HG03196 (cell line): ENCODE data around the gene PRDM15.

Experiments used
- ATAC-seq: cut with Tn5 transposase; IDR thresholded peaks from one replicate; pipeline ENCODE4 v1.9.1; 2021; ENCODE audit not compliant: unreplicated experiment

The PRDM15 gene

DNA sequence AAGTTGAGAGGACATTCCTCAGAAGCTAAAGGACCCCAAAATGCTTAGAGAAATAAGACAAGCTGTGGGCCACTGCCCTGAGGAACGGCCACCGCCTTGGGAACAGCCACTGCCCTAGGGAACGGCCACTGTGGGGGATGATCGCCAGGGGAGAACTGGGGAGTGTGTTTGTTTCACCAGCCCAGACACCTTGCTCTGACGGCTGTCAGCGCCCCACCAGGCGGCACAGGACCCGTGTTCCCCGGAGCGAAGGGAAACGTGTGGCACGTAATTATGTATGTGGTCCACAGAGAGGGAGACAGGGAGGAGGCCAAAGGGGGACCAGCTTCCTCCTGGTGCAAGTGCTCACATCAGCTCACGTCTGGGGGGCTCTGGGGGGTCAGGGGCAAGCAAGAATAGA, 66.5 kb downstream of the PRDM15 start:
- ATAC-seq: no peak

DNA sequence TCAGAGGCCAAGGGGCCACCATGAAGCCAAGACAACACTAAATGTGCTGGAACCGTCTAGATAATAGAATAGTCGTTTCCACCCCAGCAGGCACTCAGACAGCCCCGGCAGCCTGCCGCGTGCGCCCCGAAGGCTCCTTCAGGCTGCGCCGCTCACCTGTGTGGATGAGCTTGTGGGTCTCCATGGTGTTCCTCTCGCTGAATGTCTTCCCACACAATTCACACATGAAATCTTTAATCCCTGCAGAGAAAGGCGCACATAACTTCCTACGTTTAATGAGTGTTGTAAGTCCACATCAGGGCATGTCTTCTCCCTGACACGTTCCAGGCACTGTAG, 68.6 kb downstream of the PRDM15 start:
- no peak for ATAC-seq

DNA sequence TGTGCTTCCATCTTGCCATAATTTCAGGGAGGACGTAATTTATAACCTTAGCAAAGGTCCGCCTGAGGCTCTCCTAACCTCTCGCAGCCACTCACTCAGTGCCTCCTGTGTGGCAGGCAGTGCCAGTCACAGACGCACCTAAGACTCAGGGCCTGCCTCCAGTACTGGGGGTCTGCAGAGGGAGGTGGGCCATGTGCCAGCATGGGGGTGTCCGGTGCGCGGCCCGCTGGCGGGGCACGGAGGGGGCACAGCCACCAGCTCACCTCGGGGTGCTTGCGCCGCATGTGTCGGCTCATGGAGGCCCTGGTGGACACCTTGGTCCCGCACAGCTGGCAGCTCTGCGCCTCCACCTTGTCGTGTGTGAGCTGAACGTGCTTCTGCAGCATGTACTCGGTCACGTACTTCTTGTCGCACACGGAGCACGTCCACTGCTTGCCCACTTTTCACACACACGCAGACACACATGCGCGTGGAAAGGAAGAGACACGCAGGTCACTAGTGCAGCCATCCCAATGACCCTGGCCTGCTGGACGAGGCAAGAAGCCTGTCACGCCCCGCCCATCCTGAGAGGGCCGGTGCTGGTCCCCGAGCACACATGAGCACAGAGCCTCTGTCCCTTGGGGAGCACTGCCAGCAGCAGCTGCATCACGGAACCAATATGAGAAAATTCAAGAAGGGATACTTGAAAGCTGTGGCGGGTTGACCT, 69.1 kb downstream of the PRDM15 start:
- ATAC-seq: no peak

DNA sequence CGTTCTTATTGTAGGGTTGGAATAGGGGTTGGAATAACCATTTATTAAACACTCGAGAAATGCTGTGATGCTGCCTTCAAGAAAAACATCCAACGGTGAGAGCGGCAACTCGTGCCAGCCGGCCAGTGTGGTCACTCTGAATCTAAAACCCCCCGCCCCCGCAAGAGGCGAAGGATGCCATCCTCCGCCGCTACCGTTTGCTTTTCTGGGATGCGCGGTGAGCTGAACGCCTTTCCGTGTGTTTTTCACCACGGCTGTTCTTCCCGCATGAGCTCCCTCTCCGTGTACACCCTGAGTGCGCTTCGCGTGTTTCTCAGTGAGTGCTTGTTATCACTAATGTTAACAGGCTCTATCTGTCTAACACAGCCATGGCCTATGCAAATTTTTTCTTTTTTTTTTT, 70.3 kb downstream of the PRDM15 start:
- no peak for ATAC-seq

DNA sequence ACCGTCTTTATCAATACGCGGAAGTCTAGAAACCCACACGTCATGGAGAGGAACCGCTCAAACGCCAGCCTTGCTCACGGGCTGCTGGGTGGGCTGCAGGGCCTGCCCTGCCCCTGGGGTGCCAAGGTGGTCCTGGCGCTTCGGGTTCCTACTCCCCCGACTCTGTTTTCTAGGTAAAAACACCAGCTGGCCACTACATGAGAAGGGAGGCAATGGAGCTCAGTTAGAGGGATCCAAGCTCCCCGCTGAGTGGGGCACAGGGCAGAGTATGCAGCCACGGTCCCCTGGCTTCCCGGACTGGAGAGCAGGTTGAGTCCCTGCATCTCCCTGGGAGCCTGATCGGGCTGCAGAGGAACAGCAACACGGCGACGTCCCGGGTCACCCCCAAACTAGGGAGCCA, 71.0 kb downstream of the PRDM15 start:
- ATAC-seq: no peak

DNA sequence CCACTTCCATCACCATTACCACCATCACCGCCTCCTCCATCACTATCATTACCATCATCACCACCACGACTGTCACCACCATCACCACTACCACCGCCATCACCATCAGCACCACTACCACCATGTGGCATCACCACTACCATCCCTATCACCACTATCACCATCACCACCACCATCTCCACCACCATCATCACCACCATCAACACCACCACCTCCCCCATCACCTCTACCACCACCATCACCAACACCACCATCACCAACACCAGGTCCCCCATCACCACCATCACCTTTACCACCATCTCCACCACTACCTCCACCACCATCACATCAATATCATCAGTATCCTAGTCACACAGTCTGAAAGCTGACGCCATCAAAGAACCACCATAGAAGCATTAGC, 72.4 kb downstream of the PRDM15 start:
- ATAC-seq: no peak

DNA sequence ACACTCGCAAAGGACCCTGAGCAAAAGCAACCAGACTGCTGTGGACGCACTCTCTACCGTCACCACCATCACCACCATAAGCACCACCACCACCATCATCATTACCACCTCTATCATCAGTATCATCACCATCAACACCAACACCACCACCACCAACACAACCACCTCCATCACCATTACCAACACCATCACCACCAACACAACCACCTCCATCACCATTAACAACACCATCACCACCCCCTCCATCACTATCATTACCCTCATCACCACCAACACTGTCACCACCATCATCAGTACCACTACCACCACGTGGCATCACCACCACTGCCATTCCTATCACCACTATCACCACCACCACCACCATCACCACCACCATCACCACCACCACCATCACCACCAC, 73.5 kb downstream of the PRDM15 start:
- no peak for ATAC-seq

DNA sequence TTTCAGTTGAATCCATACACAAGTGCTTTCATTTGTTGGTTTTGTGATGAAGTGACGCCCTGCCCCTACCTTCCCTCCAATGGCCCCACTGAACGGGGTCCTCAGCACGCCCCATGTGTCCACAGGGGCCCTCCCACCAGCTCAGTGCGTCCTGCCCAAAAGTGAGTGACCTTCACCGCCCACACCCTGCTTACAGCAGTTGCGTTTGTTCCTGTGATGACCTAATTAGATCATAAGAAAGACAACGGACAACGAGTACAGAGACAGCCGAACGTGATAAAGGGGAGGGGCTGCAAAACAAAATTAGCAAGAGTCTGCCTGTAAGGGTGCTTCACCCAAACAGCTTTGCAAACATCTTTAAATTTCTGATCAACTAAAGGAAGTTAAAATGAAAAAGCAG, 74.1 kb downstream of the PRDM15 start:
- no peak for ATAC-seq

DNA sequence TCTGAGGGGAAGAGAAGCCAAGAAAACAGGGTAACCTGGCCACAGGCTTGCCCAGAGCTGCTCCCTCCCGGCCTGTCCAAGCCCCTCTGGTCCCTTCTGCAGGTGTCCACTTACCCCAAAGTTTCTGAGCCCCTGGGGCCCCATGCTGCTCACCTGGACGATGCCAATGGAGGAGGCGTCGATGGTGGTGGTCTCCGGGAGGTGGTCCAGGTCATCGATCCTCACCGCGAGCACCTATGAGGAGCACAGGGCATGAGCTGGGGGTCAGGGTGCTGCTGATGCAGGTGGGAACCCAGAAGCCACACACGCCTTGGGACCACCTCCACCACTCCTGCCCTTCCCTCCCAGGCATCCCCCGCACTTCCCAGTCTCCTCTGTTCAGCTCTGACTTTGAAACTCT, 74.8 kb downstream of the PRDM15 start:
- ATAC-seq: no peak

DNA sequence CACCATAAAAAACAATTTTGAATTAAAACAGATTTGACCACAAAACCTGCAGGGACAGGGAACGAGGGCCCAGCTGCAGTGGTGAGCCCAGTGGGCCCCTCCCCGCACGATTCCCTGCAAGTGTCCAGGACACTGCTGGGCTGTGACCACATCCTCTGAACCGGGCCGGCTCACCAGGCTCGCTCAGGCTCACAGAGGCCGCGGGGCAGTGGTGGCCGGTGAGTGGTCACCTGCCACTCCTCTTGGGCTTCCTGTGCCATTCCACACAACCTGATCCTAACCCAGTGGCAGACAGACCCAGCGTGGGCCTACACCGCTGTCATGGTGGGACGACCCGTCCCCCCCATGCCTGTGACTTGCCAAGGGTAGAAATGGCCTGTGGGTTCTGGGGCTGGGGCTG, 75.8 kb downstream of the PRDM15 start:
- no peak for ATAC-seq

DNA sequence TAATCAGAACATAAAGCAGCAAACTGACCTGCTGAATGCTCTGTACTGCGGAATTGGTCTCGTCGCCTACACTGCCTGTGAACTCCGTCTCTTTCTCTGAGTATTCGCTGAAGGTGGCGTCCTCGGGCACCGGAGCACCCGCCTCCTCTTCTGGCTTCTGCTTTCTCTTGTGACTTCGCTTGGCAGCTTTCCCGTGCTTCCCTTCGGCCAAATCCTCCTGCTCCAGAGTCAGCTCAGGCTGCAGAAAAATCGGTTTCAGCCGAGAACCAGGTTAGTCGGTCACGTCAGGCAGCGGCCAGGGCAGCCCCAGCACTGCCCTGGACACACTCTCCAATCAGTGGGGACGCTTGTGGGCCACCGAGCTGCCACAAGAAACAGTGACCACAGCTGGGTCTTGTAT, 76.5 kb downstream of the PRDM15 start:
- no peak for ATAC-seq

DNA sequence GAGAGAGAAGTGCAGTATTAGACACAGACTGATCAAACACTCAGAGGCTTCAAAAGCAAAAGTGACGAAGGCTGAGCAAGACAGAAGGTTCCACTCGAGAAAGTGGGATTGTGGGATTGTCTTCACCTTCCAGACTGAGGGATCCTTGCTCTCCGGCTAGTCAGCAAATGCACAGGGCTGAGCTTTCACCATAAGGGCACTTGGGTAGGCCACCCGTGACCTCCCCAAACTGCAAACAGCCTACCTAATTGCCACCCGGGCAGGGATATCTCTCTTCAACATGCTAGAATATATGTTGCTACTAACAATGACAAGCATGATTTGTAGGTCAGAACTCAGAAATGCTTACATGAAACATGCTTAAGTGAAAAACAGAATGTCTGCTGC, 77.0 kb downstream of the PRDM15 start:
- no peak for ATAC-seq

DNA sequence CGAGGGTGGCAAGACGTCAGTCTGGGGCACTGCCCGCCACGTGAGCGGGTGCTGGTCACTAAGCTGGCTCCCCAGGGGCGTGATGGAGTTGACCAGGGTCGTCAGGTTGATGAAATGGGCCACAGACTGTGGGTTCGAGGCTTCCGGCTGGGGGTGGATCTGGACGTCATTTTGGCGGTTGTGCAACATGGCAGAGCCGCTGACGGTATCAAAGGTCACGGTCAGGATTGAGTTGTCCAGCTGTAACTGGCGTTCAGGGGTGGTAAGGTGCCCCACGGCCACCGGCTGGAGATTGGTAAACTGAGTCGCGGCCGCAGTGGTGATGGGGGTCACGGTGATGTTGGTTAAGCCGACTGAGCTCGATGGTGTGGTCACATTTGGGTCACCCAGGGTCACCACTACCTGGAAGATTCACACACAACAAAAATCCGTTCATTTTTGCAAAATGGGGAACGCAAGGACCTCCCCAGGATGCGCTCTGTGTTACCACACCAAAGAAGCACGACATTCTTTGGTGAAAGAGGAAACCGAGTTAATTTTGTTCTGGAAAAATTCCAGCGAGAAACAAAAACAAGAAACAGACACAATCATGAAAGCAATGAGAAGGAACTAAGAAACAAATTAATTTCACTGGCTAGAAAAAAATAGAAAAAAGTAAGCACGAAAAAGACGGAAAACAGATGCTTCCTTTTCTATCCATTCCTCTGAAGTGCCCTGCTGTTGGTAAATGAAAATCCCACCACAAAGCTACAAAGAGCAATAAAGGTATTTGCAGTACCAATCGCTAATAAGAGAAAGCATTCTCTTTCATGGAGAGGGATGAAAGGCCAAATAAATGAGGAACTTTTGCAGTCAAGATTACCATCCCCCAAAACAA, 77.6 kb downstream of the PRDM15 start:
- no peak for ATAC-seq

DNA sequence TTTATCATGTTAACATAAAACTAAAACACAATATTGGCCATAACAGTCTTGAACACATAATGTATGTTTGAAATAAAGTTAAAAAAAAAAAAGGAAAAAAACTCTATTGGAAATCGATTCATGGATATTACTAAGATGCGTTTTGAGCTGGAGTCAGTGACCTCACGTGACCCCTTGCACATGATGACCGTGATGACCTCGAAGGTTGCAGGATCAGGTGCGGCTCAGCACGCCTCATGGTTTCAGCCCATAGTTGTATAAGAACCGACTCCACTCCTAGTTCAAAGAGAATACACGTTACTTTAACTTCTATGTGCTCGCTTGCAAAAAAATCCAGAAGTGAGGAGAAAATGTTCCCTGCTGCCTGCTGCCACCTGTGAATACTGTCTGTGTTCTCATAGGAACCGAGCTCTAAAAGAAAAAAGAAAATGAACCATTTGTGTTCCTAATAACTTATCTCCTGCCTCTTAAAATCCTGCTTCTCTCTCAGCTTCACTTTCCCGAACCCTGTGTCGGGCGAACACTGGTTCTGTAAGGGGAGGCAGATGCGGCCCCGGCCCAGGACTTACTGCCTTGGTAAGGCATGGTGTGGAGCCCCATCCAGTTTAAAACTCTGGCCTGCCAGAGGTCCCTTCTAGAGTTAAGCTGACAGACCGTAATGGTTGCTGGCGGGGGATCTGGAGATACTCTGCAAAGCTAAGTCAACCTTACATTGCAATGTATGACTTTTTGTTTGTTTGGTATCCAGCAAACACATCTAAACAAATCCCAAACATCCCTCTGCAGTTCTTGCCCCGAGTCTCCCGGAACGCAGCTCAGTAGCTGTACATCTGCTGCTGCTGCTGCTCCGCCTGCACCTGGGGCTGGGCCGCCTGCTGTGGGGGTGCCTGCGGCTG, 78.5 kb downstream of the PRDM15 start:
- ATAC-seq: no peak

DNA sequence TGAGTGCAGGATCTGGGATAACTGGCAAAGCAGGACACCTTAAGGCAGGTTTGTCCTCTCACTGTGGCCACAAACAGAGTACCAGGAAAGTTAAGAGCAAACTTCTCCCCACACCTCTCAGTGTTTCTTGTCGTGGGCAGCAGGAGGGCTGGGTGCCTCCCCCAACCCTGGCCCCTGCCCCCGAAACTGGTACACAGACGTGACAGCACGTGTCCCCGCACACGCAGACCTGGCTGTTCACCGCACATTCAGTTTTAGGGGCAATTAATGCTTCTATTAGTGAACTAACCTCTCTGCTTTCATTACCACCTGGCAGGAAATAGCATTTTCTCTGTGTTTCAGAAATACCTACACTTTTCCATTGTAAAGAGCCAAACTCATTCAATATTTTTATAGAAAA, 79.4 kb downstream of the PRDM15 start:
- ATAC-seq: no peak

DNA sequence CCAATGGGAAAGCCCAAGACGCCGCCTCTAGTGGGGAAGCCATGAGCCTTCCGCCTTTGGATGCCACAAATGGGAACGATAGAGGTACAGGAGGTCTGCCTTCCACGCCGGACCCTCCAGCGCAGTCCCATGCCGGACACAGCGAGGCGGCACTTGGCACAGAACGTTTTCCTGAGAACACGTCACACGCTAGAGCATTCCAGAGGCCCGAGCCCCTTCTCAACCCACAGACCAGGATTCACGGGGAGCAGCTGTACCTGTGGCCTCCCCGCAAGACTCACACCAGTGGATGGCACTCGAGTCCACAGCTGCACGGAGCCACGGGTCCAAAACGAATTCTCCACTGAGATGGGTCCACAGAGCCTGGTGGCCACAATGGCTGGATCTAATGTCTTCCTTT, 80.8 kb downstream of the PRDM15 start:
- no peak for ATAC-seq

DNA sequence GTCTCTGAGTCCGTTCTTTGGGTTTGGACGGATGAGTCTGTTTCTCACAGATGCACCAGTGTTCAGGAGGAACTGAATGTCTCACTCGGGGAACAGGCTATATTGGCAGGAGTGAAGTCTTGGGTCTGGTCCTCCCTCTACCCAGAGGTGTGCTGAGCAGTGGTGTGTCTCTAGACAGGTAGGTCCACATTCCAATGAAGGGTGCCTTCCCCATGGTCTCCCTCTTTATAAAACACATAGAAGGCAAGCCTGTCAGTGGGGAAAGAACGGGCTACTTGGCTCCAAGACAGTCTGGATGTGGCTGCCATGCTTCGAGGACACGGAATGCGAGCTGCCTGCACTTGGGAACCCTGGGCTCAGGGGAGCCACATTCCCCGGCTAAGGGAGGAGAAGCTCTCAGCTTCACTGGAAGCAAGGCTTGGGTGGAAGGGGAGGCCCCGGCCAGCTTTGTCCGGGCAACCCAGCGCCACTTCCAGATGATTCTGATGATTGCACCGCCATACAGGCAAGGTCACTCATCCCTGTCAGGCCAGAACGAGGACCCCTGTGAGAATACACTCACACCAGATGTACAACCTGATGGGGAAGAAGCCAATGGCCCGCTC, 82.6 kb downstream of the PRDM15 start:
- no peak for ATAC-seq

DNA sequence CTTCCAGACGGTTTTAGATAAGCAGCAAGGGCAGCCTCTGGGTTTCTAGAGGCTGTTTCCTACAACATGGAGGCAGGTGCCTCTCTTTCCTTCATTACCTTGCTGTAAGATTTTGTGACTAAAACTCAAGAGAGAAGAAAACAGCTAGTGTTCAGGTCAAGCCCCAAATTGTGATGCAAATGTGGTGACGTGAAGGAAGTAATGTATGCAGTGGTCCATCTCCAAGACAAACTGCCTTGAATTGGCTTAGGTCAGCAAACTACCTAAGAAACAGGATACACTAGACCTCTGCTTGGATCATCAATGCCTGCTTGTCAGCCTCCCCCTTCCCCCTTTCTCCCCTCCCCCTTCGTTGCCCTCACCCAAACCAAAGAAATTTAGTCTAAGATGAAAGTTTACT, 83.4 kb downstream of the PRDM15 start:
- no peak for ATAC-seq

DNA sequence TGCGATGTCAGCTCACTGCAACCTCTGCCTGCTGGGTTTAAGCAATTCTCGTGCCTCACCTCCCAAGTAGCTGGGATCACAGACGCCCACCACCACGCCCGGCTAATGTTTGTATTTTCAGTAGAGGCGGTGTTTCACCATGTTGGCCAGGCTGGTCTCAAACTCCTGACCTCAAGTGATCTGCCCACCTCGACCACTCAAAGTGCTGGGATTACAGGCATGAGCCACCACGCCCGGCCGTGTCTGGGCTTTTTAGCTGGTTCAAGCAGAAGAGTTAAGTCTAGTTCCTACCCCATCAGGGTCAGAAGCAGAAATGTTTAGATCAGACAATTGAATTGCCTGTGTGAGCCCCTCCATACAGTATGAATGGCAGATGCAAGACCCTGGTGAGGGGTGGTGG, 84.5 kb downstream of the PRDM15 start:
- no peak for ATAC-seq

DNA sequence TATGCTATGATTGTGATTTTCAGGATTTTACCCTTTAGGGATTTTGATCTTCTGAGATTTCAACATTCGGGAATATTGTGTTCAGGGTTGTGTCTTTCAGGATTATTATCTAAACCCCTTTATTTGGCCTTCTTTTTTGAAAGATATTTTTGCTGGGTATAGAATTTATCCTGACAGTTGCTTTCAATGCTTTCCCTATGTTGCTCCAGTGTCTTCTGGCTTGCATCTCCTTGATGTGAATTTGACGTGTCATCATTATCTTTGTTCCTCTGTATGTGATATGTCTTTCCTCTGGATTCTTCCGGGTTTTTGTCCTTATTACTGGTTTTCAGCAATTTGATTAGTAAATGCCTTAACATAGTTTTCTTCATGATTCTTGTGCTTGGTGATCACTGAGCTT, 86.4 kb downstream of the PRDM15 start:
- ATAC-seq: no peak

DNA sequence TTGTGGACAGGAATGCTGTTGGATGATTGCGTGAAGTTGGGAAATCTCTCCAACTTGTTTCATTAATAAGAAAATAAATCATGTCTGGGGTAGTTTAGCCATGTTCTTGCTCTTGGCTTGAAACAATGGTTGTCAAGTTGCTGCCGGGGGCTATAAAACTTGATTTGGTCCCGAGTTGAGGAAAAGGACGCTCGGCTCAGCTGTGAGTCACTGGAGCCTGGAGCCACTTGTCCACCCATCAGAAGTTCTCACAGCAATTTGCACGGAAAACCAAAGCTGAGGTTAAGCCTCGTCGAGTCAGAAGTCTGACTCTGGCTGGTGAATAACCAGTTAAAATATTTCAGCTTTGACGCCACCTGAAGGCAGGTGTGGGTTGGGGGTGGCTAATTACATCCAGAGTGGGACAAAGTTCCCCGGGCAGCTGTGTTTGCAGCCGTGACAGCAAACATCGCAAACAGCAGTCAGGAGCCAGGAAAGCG, 92.6 kb downstream of the PRDM15 start:
- no peak for ATAC-seq
